A673 (cell line): ENCODE data around the gene CA7.

Experiments used
- CTCF ChIP-seq: fragments of 300-800, 200-600 bp; sonication (generic); conservative IDR thresholded peaks from 2 replicates; pipeline ENCODE4 v1.5.1; 2017; ENCODE audit warnings: low read depth, mild to moderate bottlenecking, antibody characterized with exemption, low read length, moderate library complexity, mixed read lengths
- EZH2 ChIP-seq: fragments of 200-600 bp; sonication (generic); IDR thresholded peaks from 2 replicates; pipeline ENCODE4 v1.6.1; 2017; ENCODE audit warnings: borderline replicate concordance, low read depth, mild to moderate bottlenecking, mixed read lengths, antibody characterized with exemption, low read length; ENCODE audit not compliant: poor library complexity, severe bottlenecking

GRCh38 chr16:66850115-66850815 is 6.1 kb downstream of the CA7 start:
- TF ChIP-seq CTCF (no peak), EZH2 (no peak)
